Natural killer cell (primary cell): ENCODE data around the gene BTBD9. TPM values are rescaled to one million over a fixed set of nuclear protein-coding genes. Genes with fewer than 3 reads are reported as not detected.

ENCODE experiments used
- ATAC-seq, 3 donors: fragments of 150-1000 bp in 2 of 3; fragments of 200-7000 bp in 1 of 3; cut with Tn5 transposase; 1 replicate in 1 of 3; 2 replicates in 2 of 3; pipeline ENCODE4 v1.10.0; 2021; ENCODE audit warnings: mild to moderate bottlenecking in 2 of 3, moderate library complexity in 2 of 3
- DNase-seq, 2 donors: peaks; one replicate each; pipeline versions ENCODE4 v3.0.0 to v3.0.0-alpha.2; 2013 to 2021; ENCODE audit warnings: mixed read lengths in 1 of 2
- H3K27ac ChIP-seq: one replicate; pipeline ENCODE4 v1.5.1; 2013; ENCODE audit warnings: mild to moderate bottlenecking, low read length
- H3K27me3 ChIP-seq: one replicate; pipeline ENCODE4 v1.6.1; 2013; ENCODE audit warnings: low read length; ENCODE audit not compliant: control insufficient read depth, insufficient read depth
- H3K36me3 ChIP-seq: one replicate; pipeline ENCODE4 v1.6.1; 2013; ENCODE audit warnings: low read length; ENCODE audit not compliant: control insufficient read depth, insufficient read depth
- H3K4me1 ChIP-seq: one replicate; pipeline ENCODE4 v1.6.1; 2013; ENCODE audit warnings: low read length; ENCODE audit not compliant: control insufficient read depth, insufficient read depth
- H3K4me3 ChIP-seq: one replicate; pipeline ENCODE4 v1.5.1; 2013; ENCODE audit warnings: low read length
- H3K9me3 ChIP-seq: one replicate; pipeline ENCODE4 v1.6.1; 2013; ENCODE audit warnings: low read length; ENCODE audit not compliant: control insufficient read depth, insufficient read depth
- H3K27ac Mint-ChIP-seq, 2 donors: one replicate each; pipeline ENCODE4 v1.8.0; 2022; ENCODE audit warnings: mild to moderate bottlenecking in 2 of 2, mixed read lengths in 2 of 2, moderate library complexity in 1 of 2
- H3K27me3 Mint-ChIP-seq, 2 donors: one replicate each; pipeline ENCODE4 v1.8.0; 2022; ENCODE audit warnings: low read depth in 2 of 2, mixed read lengths in 2 of 2
- H3K36me3 Mint-ChIP-seq: one replicate; pipeline ENCODE4 v1.8.0; 2022; ENCODE audit warnings: mixed read lengths
- H3K4me1 Mint-ChIP-seq, 2 donors: one replicate each; pipeline ENCODE4 v1.8.0; 2022; ENCODE audit warnings: mixed read lengths in 2 of 2
- H3K4me3 Mint-ChIP-seq: one replicate; pipeline ENCODE4 v1.8.0; 2022; ENCODE audit warnings: mild to moderate bottlenecking, moderate library complexity, mixed read lengths
- H3K9me3 Mint-ChIP-seq, 2 donors: one replicate each; pipeline ENCODE4 v1.8.0; 2022; ENCODE audit warnings: mixed read lengths in 2 of 2
- WGBS: methylation state at CpG from one replicate; pipeline ENCODE4 v1.1.7; 2013; ENCODE audit warnings: missing lambda C conversion rate; ENCODE audit not compliant: insufficient coverage; 5-methylcytosine and 5-hydroxymethylcytosine counted together
- intact Hi-C: fragments of 100-400 bp; cut with micrococcal nuclease; formaldehyde crosslinking; loops from one replicate; pipeline ENCODE4 v1.14.2; 2022
- total RNA-seq, 4 donors: library from RNA; stranded (reverse); fragments of 120-200 nt in 1 of 4; gene quantifications; one replicate each; pipeline versions ENCODE4 v1.2.3 to v1.2.4, GENCODE V29; 2013 to 2022
- TF ChIP-seq, protein P1 (sequence below): fragments of 200-600 bp; IDR thresholded peaks from one replicate; pipeline ENCODE4 v1.8.0; 2022; ENCODE audit warnings: antibody characterized with exemption

BTBD9 gene
- total RNA-seq, 3 donors from 2014 or later (not counting 1 experiment from before 2014, with no cell fraction given) = 51.6 to 70.3 (median 54.3) TPM

DNA sequence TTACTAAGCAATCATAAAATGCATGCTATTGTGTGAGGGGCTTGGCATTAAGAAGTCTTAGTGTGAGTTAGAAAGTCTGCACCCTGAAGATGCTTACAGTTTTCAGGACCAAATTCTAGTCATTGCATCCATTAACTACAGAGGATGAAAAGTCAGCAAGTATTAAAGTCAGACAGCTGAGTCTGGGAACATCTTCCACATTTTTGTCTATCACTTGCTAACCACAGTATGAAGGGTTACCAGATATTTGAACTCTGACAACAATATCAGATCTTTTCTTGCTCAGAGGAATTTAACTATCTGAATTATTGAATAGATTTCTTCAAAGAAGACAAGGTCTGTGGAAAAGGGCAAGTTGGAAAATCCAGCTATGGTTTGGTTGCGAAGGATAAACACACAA lies 264.4 kb downstream of the BTBD9 start:
- no peak overlapping the region for H3K27ac ChIP-seq
- WGBS = no CpG with 5 or more reads among the region's 1 CpG
- no peaks in the 10 kb centered on the region for H3K27me3 ChIP-seq
- Mint-ChIP-seq H3K4me3 (no peak overlapping the region), H3K4me1 (no peaks in the 10 kb centered on the region), H3K9me3 (no peaks in the 10 kb centered on the region), H3K27ac (no peak overlapping the region), H3K36me3 (no peaks in the 10 kb centered on the region), H3K27me3 (no peaks in the 10 kb centered on the region)
- H3K36me3 ChIP-seq = no peaks in the 10 kb centered on the region
- H3K4me3 ChIP-seq = no peak overlapping the region
- H3K9me3 ChIP-seq = no peaks in the 10 kb centered on the region
- ATAC-seq = no peak
- H3K4me1 ChIP-seq = no peaks in the 10 kb centered on the region
- intact Hi-C loops = no loop called here
- DNase-seq = no peak
- TF ChIP-seq, protein P1, sequence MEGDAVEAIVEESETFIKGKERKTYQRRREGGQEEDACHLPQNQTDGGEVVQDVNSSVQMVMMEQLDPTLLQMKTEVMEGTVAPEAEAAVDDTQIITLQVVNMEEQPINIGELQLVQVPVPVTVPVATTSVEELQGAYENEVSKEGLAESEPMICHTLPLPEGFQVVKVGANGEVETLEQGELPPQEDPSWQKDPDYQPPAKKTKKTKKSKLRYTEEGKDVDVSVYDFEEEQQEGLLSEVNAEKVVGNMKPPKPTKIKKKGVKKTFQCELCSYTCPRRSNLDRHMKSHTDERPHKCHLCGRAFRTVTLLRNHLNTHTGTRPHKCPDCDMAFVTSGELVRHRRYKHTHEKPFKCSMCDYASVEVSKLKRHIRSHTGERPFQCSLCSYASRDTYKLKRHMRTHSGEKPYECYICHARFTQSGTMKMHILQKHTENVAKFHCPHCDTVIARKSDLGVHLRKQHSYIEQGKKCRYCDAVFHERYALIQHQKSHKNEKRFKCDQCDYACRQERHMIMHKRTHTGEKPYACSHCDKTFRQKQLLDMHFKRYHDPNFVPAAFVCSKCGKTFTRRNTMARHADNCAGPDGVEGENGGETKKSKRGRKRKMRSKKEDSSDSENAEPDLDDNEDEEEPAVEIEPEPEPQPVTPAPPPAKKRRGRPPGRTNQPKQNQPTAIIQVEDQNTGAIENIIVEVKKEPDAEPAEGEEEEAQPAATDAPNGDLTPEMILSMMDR = no peak

DNA sequence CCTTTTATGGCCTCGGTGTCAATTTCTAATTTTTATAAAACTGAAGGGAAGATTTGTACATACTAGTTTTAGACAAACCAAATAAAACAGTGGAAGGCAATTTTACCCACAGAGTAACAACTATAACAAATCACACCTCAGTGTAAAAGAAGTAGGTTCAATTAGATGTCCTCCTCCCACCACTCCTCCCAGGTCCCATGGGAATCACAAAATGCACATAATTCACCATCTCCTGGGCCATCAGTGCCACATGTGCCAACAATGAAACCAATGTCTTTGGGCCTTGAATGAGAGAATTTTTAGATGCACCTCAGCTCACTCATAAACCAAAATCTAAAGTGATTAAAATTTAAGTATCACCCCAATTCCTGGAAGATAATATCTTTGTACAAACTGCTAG lies 267.8 kb downstream of the BTBD9 start:
- H3K9me3 ChIP-seq = no peaks in the 10 kb centered on the region
- DNase-seq = no peak
- TF ChIP-seq, protein P1 = no peak
- ATAC-seq = no peak
- Mint-ChIP-seq H3K4me1 (peaks cover 12 to 16% of the 10 kb centered on the region in 2 donors), H3K36me3 (no peaks in the 10 kb centered on the region), H3K27me3 (no peaks in the 10 kb centered on the region), H3K27ac (no peak overlapping the region), H3K9me3 (no peaks in the 10 kb centered on the region), H3K4me3 (no peak overlapping the region)
- no peaks in the 10 kb centered on the region for H3K4me1 ChIP-seq
- no peaks in the 10 kb centered on the region for H3K36me3 ChIP-seq
- H3K27ac ChIP-seq = no peak overlapping the region
- no CpG with 5 or more reads among the region's 1 CpG for WGBS
- no peak overlapping the region for H3K4me3 ChIP-seq
- intact Hi-C loops = no loop called here
- no peaks in the 10 kb centered on the region for H3K27me3 ChIP-seq

DNA sequence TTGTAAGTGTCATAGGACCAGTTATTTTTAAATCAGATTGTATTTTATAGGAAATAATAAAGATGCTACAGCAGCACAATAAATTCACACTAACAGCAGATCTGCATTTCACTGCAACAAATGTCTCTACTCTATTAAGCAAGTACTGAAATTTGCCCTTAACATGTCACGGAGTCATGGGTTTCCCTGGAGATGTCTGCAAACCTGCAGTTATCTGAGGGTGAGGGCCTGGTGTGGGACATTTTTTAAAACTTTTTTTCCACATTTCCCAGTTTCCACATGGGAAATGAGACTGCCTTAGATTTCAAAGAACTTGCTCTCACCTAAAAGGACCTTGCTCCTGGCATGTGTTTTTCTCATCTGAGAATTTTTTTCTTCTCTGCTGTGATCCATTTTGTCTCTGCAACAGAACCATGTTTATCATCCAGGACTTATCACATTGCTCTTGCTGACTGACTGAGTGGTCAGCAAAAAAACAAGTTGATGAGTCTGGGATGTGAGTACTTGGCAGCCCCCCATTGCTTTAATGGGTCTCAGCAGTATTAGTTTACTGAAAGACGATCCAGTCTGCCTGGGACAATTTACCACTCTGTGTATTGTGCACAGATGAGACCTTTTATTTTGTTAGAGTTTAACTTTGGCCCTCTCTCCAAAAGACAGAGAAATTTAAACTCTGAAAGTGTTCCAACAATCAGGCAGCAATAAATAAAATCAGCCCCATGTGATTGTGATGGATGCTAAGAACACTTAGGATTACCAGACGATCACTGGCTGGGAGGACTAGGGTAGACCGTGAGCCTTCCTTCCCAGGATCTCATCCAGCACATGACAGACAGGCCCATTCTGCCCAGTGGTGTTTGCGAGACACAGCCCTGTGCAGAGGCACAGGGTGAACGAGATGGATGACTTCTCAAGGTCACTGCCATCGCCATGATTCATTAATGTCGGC lies 268.8 kb downstream of the BTBD9 start:
- Histone ChIP-seq H3K9me3 (no peaks in the 10 kb centered on the region), H3K27me3 (no peaks in the 10 kb centered on the region), H3K27ac (no peak overlapping the region), H3K4me3 (no peak overlapping the region), H3K36me3 (no peaks in the 10 kb centered on the region), H3K4me1 (no peaks in the 10 kb centered on the region)
- no peak for ATAC-seq
- Mint-ChIP-seq H3K9me3 (no peaks in the 10 kb centered on the region), H3K4me1 (peaks cover 12 to 16% of the 10 kb centered on the region in 2 donors), H3K4me3 (no peak overlapping the region), H3K27me3 (no peaks in the 10 kb centered on the region), H3K27ac (no peak overlapping the region), H3K36me3 (no peaks in the 10 kb centered on the region)
- intact Hi-C loops = no loop called here
- no peak for DNase-seq
- WGBS = 98% methylated on average over 8 of the region's 8 CpGs
- TF ChIP-seq, protein P1 = no peak

DNA sequence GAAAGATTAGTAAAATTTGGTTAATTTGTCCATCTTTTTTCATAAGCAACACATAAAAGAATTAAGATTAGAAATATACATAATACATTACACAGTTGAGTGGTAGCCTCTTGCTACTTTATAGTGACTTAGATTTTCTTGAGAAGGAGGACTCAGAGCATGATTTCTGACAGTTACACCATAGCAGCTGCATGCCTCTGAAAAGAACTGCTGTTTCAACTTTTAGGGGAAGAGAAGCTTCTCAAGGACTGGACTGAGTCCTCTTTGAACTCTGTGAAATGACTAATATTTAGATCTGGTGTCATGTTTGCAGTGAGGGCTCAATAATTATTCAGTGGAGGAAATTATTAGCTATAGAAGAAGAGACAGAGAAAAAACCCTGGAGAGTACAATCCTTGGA lies 272.5 kb downstream of the BTBD9 start:
- TF ChIP-seq, protein P1 = no peak
- Histone ChIP-seq H3K4me1 (no peaks in the 10 kb centered on the region), H3K9me3 (no peaks in the 10 kb centered on the region), H3K4me3 (no peak overlapping the region), H3K27ac (no peak overlapping the region), H3K36me3 (no peaks in the 10 kb centered on the region), H3K27me3 (no peaks in the 10 kb centered on the region)
- H3K4me1 Mint-ChIP-seq = peaks cover 12 to 16% of the 10 kb centered on the region in 2 donors
- no peaks in the 10 kb centered on the region for H3K9me3 Mint-ChIP-seq
- intact Hi-C loops = no loop called here
- no peak overlapping the region for H3K4me3 Mint-ChIP-seq
- H3K27me3 Mint-ChIP-seq = no peaks in the 10 kb centered on the region
- DNase-seq (no peak), ATAC-seq (no peak)
- no peak overlapping the region for H3K27ac Mint-ChIP-seq
- no peaks in the 10 kb centered on the region for H3K36me3 Mint-ChIP-seq
